Activated CD4-positive, alpha-beta T cell treated with anti-CD3 and anti-CD28 coated beads for 24 hours (primary cell): Measurements from ENCODE around the gene CFAP74.
A peak's percentile ranks its signal among the peaks of the same experiment; 100 is the strongest.

Experiments
- DNase-seq, 2 donors: peaks; one replicate each; pipeline ENCODE4 v3.0.0-alpha.2; 2020; ENCODE audit warnings: low read depth in 2 of 2

Gene CFAP74

DNA sequence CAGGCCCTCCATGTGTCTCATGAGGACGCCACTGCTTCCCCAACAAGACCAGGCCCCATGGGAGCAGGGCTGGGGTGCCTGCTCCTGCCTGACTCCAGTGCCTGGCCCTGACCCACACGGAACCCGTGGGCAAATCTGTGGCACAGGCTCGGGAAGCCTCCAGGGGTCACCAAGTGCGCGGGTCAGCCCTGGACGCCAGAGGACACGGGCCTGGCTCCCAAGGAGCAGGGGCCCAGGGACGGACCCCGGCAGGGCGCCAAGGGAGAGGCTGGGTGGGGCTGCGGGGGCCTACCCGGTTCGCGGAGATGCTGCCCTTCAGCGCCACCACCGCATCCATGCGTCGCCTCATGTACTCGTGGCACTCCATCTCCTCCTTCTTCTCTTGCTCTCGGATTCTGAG lies 31.9 kb downstream of the CFAP74 start:
- DNase-seq: no peak

DNA sequence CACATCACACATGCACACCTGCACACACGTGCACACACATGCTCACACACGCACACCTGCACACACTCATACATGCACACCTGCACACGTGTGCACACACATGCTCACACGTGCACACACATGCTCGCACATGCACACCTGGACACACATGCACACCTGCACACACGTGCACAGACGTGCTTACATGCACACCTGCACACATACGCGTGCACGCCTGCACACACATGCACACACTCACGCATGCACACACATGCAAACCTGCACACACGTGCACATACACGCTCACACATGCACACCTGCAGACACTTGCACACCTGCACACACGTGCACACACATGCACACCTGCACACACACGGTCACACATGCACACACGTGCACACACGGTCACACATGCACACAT lies 32.6 kb downstream of the CFAP74 start:
- no peak for DNase-seq

DNA sequence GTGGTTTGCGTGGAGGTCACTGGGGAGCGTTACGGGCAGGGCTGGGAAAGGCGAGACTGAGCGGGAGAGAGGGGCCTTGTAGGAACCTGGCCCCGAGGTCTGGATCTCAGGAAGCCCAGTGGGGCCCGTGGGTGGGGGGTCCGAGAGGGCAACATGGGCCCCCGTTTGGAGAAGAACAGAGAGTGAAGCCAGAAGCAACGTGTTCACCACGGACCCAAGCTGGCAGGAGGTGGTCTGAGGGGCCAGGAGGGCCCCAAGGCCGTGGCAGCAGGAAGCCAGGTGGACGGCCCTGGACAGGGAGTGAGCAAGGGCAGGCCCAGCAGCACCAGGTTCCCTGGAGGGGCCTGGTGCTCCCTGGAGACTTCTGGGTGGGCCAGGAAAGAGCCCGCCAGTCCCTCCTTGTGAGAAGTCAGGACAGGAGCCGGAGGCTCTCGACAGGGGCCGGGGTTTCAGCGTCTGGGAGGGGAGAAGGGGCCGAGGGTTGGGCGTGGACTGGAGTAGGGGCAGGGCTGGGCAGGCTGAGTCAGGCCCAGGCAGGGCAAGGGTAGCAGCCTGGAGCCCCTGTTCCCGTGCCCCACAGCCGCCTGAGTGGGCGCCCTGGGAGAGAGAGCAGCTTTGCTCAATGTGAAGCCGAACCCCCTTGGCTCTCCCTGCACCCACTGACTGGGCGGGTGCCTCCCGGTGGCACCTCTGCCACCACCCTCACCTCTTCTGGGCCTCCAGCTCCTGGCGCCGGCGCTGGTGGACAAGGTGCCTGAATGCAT lies 33.5 kb downstream of the CFAP74 start:
- no peak for DNase-seq

DNA sequence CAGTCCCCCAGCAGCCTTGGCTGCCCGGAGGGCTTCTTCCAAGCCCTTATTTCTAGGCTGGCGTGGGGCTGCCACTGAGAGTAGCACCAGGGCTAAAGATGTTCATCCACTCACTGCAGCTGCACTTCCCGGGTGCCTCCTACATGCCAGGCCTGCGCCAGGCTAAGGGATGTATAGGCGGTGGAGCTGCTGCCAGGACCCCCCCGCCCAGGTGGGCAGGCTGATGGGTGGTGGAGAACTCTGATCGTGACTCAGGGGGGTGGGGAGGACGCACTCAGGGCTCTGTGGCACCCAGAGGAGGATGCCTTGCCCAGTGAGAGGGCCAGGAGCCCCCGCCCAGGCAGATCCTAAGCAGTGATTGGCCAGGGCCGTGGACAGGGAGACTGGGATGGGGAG lies 34.1 kb downstream of the CFAP74 start:
- no peak for DNase-seq

DNA sequence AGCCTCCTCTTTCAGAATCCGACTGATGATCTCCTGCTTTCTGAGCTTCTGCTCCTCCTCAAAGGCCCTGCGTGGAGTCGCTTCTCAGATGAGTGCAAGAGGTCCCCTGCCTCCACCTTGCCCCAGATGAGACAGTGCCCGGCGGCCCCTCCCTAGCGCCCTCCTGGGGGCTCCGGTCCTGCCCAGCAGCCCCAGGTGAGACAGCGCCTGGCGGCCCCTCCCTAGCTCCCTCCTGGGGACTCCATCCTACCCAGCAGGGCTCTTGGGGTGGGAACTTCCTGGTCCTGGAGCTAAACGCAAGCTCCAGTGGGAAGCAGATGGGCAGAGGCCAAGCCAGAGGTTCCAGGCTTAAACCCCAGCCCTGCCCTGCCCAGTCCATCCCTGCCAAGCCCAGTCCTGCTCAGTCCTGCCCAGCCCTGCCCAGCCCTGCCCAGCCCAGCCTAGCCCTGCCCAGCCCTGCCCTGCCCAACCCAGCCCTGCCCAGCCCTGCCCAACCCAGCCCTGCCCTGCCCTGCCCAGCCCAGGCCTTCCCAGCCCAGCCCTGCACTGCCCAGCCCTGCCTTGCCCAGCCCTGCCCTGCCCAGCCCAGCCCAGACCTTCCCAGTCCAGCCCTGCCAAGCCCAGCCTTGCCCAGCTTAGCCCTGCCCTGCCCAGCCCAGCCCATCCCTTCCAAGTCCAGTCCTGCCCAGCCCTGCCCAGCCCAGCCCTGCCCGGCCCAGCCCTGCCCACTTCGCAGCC lies 34.6 kb downstream of the CFAP74 start:
- no peak for DNase-seq

DNA sequence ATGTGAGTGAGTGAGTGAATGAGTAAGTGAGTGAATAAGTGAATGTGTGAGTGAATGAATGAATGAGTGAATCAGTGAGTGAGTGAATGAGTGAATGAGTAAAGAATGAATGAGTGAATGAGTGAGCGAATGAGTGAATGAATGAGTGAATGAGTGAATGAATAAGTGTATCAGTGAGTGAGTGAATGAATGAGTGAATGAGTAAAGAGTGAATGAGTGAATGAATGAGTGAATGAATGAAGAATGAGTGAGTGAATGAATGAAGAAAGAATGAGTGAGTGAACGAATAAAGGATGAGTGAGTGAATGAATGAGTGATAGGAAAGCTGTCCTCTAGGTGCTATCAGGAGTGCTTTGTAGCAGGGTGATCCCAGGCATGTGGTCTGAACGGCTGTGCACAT lies 35.7 kb downstream of the CFAP74 start:
- DNase-seq: no peak

DNA sequence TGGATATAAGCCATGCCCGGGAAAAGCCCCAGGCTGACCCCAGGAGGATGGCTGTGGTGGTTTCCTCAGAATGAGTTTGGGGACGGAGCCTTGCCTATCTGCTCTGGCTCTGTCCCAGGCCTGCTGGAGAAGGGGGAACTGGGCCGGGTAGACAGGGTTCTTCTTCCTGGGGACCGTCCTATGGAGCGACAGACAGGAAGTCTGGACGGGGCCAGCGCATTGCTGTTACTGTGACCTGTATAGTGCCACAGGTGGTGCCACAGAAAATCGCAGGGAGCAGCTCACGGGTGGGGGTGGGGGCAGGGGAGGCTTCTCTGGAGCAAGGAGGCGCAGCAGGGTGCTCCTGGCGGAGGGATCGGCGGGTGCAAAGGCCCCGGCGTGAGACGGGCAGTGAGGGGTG lies 36.4 kb downstream of the CFAP74 start:
- DNase-seq: no peak

GRCh38 chr1:1966071-1966740 lies 37.4 kb downstream of the CFAP74 start:
- no peak for DNase-seq

GRCh38 chr1:1965546-1965945 lies 38.0 kb downstream of the CFAP74 start:
- DNase-seq: no peak

GRCh38 chr1:1964811-1965210 lies 38.8 kb downstream of the CFAP74 start:
- no peak for DNase-seq

DNA sequence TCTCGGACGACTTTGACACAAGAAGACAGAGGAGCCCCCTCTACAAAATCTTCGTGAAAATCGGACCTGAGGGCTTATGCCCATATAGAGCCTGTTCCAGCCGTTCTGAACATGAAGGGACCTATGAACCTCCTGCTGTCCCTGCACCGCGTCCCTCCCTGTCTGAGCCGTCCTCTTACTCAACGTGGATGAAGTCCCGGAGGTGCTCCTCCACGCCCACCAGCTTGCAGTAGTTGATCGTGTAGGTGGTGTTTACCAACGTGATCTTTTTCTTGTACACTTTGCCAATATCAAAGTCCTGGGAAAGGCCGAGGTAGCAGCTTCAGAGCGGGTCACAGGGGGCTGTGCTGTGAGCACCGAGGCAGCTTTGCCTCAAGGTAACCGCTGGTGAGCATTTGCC lies 40.0 kb downstream of the CFAP74 start:
- no peak for DNase-seq

DNA sequence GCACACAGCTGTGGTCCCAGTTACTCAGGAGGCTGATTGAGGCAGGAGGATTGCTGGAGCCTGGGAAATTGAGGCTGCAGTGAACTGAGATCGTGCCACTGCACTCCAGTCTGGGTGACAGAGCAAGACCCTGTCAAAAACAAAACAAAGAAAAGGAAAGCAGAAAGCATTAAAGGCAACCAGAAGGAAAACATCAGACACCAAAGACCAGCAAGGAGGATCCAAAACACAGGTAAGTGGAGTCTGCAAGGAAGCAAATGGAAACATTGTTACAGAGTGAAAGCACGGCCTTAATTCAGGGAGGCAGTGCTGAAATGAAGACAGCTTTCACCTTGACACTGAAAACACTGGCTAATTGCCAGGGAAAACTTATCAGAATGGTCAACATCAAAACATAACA lies 40.8 kb downstream of the CFAP74 start:
- no peak for DNase-seq

GRCh38 chr1:1960480-1961196 lies 42.9 kb downstream of the CFAP74 start:
- DNase-seq: no peak

DNA sequence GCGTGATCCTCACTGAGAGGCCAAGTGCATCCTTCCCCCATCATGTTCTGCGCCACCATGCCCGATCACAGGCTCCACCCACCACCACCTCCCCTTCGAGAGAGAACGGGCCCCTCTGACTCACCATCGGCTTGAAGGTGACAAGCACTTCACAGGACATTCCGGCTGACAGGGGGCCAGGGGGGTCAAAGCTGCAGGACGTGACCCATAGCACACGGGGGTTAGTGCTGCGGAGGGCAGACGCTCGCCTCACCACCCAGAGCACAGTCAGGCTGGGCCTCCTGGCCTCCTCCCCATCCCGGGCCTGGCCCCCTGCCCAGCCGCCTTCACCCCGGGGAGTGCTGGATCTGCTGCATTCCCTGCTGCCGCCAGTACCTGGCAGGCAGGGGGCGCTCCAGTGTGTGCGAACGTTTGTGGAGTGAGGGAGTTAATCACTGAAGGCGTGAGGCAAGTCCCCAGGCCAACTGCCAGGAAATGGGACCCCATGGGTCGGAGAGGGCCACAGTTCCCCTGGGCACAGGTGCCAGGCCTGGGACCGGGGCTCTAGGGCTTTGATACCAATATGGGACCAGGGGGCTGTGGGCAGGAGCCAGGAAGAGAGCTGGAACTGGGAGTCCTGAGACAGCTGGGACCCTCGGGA lies 43.6 kb downstream of the CFAP74 start:
- peak; percentile 62 to 75 for DNase-seq

DNA sequence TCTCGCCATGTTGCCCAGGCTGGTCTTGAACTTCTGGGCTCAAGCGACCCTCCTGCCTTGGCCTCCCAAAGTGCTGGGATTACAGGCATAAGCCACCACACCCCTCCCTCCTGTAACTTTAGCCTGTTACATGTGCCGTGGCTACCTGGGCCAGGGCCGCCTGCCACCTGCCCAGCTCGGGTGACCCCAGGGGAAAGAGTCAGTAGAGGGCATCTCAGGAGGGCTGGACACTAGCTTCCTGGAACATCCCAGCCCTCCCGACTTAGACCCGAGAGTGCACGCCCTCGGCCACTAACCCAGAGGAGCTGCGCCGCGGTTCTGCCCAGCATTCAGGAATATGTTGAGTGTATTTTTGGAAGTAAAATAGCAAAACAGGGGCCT lies 44.1 kb downstream of the CFAP74 start:
- no peak for DNase-seq

DNA sequence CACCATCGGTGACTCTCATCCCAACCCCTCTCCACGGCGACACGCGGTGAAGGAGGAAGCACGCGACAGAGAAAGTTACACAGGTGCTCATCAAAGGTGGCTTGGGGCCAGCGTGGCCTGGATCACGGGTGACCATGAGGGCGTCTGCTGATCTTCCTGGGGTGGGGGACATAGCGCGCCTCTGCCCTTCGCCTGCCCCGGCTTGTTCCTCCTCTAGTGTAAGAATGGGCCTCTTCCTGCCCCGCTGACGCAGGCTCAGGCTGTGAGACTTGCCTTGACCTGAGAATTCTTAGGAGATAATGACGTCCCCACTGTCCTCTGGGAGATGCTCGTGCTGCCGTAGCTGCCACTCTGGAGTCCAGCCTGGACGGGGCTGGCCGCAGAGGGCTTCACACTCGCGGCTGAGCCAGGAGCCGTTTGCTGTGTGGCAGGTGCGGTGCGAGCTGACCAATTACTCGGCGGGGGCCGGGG lies 45.5 kb downstream of the CFAP74 start:
- DNase-seq: no peak

DNA sequence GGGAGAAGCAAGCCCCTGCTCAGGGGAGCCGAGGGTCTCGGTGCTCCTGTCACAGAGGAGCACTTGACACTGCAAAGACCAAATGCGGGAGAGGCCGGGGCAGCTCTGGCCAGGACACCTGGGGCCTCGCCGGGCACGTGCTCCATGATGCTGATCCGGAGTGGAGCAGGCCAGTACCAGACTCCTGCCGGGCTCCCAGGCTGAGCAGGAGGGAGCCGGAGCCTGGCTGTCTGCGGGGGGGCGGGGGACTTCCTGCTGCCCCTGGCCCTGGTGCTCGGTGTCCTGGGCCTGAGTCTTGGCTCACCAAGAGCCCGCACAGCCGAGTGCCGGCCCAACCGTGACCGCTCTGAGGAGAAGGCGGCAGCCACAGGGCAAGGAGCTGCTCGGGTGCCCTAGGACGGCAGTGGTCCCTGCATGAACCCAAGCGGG lies 46.0 kb downstream of the CFAP74 start:
- no peak for DNase-seq

- DNase-seq: no peak
Observed at GRCh38 chr1:1956586-1957532, 46.7 kb downstream of the CFAP74 start.

DNA sequence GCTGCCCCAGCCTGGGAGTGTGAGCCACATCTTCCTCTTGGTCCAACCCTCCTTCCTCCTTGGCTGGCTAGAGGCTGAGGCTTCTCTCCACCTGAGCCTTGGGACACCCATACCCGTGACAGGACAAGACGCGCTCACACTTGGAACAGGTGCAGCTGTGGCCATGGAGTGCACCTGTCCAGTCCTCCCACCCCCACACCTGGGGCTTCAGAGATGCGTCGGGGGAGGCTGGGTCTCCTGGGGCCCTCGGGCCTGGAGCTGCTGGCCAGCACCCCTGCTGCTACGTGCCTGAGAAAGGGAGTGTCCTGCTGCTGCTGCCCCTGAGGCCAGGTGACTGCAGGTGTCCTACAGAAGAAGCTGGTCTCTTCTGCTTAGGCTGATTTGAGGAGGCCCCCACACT lies 47.5 kb downstream of the CFAP74 start:
- DNase-seq: no peak

DNA sequence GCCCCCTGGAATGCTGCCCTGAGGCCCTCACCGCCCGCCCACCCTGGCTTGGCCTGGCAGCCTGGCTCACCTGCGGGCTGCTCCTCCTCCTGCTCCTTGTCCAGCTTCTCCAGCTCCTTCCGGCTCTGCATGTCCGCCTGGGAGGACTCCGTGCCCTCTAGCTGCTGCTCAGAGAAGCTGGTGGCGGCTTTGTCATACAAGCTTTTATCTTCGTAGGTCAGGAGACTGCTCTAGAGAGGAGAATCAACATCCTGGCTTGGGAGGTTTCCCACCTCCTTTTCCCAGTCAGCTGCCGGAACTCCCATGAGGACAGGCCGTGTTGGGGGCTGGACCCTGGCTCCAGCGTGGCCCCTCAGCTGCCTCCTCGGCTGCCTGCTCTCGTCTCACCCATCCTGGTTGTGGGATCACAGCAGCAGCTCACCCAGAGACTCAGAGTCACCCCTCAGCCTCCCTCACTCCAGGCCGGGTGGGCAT lies 47.9 kb downstream of the CFAP74 start:
- DNase-seq: no peak
